ENCODE data around the gene SEPSECS.

SEPSECS gene

DNA sequence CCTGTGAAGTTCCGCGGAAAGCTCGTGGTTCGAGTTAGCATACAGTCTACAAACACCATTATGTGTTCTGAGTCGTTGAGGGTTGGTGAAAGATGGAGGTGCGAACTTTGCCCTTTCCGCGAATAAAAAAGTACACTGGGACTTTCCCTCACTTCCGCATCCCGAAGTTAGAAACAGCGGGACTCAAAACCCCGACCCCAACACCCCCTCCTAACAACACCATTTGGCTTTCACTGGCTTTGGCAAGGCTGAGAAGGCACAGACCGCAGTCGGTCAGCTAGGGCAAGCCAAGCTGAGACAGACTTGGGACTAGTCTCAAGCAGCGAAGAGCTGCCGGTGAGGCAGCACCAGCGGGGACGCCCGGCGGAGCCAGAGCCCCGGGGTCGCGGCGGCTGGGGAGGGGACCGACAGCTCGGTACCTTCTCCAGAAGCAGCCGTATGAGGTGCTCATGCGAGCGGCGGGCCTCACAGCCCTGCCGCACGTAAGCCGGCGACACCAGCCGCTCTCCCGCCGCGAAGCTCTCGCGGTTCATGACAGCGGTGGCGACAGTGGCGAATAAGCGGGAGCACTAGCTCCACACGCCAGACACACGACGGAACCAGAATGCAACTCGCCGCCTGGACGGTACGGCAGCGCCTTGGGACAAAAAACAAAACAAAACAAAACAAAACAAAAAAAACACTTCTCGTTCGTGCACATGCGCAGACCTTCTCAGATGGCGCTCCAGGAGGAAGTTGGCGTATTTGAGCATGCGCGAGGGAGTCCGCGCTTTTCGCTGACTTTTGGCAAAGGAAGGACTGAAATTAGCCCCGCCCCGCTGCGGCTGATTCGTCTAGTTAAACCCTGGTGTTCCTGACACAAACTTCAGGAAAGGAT lies at the start of gene SEPSECS:
SEPSECS (minus strand) TSS at position 613 of the 877 bp plus-strand sequence; CDS start at position 533, 80 bp downstream.
- in situ Hi-C loops (cut with HindIII; ENCODE audit: low sequenced_read_pairs): no loop called here

GRCh38 chr4:25209702-25210101 lies 49.5 kb upstream of the SEPSECS start:
- in situ Hi-C loops (cut with HindIII; ENCODE audit: low sequenced_read_pairs): no loop called here

DNA sequence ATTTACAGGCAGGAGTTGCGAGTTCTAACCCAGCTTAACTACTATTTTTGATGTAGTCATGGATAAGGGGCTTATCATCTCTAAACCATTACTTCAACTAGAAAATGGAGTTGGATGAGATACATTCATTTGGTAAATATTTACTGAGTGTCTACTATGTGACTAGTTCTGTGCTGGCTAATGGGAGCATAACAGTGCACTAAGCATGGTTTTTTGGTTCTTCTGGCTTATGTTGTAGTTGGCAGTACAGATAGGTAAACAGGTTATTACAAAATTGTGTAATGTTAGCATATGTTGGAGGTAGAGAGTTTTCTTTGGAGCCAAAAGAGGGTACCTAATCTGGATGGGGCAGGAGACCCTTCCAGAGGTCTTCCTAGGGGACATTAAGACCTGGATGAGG lies 47.7 kb upstream of the SEPSECS start:
- in situ Hi-C loops (cut with HindIII; ENCODE audit: low sequenced_read_pairs): no loop called here

GRCh38 chr4:25198713-25199112 lies 38.5 kb upstream of the SEPSECS start:
- in situ Hi-C loops (cut with HindIII; ENCODE audit: low sequenced_read_pairs): no loop called here

- in situ Hi-C loops (cut with HindIII; ENCODE audit: low sequenced_read_pairs): no loop called here
Measured at GRCh38 chr4:25190407-25190806, 30.2 kb upstream of the SEPSECS start.

DNA sequence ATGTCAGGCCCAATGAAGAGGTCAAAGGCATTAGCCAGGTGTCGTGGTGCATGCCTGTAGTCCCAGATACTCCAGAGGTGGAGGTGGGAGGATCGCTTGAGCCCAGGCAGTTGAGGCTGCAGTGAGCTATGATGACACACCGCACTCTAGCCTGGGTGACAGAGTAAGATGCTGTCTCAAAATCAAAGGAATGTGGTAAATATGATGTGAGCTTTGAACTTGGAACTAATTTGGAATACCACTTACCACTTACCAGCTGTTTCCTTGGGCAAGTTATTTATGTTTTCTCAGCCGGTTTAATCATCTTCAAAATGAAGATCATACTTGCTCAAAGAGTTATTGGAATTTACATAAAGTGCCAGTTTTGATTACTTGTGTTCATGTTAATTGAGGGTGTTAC lies 23.8 kb upstream of the SEPSECS start:
- in situ Hi-C loops (cut with HindIII; ENCODE audit: low sequenced_read_pairs): no loop called here

DNA sequence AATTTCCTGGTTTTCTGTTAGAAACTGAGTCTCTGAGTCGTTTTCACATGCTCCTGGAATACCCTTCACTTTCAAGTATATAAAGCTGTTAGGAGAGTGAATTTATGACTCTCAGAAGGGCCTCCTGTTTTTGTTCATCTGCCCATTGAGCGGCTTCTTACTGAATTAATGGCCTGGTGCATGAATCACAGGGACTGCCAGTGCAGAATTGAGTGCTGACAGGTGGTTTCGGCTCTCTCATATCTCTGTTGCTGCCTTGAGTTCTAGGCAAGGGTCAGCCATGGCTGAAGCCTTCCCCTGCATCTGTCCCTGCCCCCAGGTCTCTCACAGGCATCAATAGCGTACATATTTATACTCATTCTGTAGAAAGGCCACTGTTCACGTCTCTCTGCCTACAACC lies 22.7 kb upstream of the SEPSECS start:
- in situ Hi-C loops (cut with HindIII; ENCODE audit: low sequenced_read_pairs): no loop called here

DNA sequence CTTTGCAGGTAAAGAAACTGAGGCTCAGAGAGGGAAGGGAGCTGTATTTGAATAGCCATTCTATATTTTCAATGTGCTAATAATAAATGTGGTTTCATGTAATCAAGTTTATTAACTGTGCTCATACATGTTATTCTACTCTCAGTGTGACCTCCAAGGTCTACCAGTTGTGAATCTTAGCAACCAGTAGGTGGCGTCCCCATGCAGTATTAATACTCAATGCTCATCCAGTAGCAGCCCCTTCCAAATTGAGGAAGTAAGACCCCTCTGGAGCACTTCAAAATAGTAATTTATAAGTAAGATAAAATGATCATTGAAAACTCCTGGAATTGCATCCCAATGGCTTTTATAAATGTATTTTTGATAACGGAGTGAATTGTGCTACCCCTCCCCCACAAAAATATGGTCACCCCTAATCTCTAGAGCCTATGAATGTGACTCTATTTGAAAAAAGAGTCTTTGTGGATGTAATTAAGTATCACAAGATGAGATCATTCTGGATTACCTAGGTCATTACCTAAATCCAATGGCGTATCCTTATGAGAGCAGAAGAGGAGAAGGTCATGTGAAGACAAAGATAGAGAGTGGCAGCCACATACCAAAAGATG lies 20.4 kb upstream of the SEPSECS start:
- in situ Hi-C loops (cut with HindIII; ENCODE audit: low sequenced_read_pairs): no loop called here

- in situ Hi-C loops (cut with HindIII; ENCODE audit: low sequenced_read_pairs): no loop called here
Measured at GRCh38 chr4:25178838-25179261, 18.6 kb upstream of the SEPSECS start.

GRCh38 chr4:25177147-25177546 lies 16.9 kb upstream of the SEPSECS start:
- in situ Hi-C loops (cut with HindIII; ENCODE audit: low sequenced_read_pairs): no loop called here

DNA sequence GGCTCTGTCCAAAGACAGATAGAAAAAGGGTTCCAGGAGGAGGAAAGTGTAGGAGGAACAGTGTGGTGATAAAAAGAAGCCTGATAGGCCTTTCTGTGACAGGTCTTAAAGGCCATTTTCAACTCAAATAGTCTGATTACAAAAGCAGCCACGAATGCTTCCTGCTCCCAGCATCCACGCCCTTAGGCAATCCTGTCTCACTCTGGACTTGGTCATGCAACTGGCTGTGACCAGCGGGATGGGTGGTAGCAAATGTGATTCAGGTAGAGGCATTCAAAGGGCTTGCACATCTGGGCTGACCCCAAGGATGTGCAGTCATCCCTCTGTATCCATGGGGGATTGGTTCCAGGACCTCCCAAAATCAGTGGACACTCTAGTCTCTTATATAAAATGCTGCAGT lies 14.4 kb upstream of the SEPSECS start:
- in situ Hi-C loops (cut with HindIII; ENCODE audit: low sequenced_read_pairs): loop anchor here (5.0 kb wide), 1 partner anchor 83 kb away; no protein-coding TSS in a partner anchor

- in situ Hi-C loops (cut with HindIII; ENCODE audit: low sequenced_read_pairs): loop anchor here (5.0 kb wide), 1 partner anchor 84 kb away; no protein-coding TSS in a partner anchor
Measured at GRCh38 chr4:25172961-25173915, 13.0 kb upstream of the SEPSECS start.

- in situ Hi-C loops (cut with HindIII; ENCODE audit: low sequenced_read_pairs): loop anchor here (5.0 kb wide), 1 partner anchor 86 kb away; no protein-coding TSS in a partner anchor
Measured at GRCh38 chr4:25171201-25171865, 11.1 kb upstream of the SEPSECS start.

GRCh38 chr4:25169446-25169845 lies 9.2 kb upstream of the SEPSECS start:
- in situ Hi-C loops (cut with HindIII; ENCODE audit: low sequenced_read_pairs): no loop called here

GRCh38 chr4:25165916-25166315 lies 5.7 kb upstream of the SEPSECS start:
- in situ Hi-C loops (cut with HindIII; ENCODE audit: low sequenced_read_pairs): no loop called here

DNA sequence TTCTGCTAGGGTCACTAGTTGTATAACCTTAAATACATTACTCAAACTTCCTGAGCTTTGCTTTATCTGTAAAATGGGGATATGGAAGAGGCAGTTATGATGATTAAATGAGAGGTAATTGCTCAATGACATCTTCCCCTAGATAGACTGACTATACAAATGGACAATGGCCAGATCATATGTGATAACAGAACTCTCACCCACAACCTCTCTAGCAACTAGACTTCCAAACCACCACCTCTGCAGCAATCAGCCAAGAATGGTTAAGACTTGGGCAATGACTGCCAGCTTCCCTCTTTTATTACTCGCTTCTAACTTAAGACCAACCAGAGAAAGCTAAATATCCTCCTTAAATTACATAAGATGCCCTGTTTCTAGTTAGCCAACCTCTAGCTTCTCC lies 2.9 kb upstream of the SEPSECS start:
- in situ Hi-C loops (cut with HindIII; ENCODE audit: low sequenced_read_pairs): no loop called here

GRCh38 chr4:25162566-25162965 lies 2.3 kb upstream of the SEPSECS start:
- in situ Hi-C loops (cut with HindIII; ENCODE audit: low sequenced_read_pairs): no loop called here

DNA sequence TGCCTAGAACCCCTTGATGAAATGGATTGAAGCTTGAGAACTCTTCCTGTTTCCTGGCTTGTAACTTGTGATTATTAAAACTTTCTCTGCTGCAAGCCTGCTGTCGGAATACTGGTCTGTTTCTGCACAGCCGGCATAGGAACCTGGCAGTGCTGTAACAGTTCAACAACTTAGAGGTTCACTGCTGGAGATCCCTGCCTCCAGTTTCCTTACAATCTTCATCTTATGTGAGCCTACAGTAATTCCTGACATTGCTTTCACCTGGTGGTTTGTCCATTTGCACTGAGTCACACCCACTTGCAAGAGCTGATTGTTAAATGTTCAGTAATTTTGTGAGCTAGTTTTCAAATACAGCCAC lies 1.3 kb upstream of the SEPSECS start:
- in situ Hi-C loops (cut with HindIII; ENCODE audit: low sequenced_read_pairs): no loop called here

DNA sequence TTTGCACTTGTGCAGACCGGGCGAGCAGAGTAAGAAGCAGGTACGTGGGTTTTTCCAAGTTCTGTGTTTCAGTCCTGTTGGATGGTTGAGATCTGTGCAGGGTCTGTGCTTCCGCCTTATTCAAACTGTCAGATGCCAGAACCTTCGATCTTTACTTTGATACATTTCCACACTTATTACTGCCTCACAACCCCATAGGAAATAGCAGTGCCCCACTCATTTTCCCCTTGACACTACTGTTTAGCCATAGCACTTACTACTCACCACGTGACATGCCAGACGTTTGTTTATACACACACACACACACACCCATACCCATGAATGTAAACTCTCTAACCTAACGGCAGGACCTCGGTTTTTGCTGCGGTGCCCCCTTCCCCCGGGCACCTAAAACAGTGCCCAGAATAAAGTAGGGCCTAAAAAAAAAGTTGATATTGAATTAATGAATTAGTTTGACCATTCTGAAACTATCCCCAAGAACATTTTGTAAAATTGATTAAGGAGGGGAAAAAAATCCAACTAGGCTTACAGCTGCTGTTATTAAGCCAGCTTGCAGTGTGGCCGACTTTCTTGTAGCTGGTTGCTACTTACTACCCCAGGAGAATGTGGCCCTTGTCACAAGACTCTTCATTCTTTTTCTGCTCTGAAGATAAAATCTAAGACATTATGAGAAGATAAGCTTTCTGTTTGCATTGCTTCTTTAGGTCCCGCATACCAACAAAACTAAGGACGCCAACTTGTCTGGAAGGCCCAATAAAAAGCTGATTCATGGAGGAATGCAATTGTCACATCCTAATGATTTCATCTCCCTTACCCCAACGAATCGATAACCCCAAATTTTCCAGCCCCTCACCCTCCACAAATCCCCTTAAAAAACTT lies 704 bp upstream of the SEPSECS start:
- in situ Hi-C loops (cut with HindIII; ENCODE audit: low sequenced_read_pairs): no loop called here

GRCh38 chr4:25158817-25159216 lies 1.4 kb downstream of the SEPSECS start:
- in situ Hi-C loops (cut with HindIII; ENCODE audit: low sequenced_read_pairs): no loop called here
